K562 (cell line): ENCODE measurements around the gene ARHGAP15. TPM values are rescaled to one million over a fixed set of nuclear protein-coding genes. Genes with fewer than 3 reads are reported as not detected.

Experiments
- ATAC-seq: fragments of 200-7000 bp; cut with Tn5 transposase; 3 replicates; pipeline ENCODE4 v1.9.1; 2020; ENCODE audit warnings: moderate library complexity
- BruUV-seq: library from RNA; stranded (reverse); fragments of 400-500 nt; replicated peaks from 2 replicates; lab custom pipeline; 2021; lab: Mats Ljungman, UMichigan
- CTCF ChIA-PET: fragments of 300-600 bp; formaldehyde crosslinking; extraction: SDS; loops from one replicate; lab custom pipeline; 2021; ENCODE audit warnings: low intra/inter-chr PET ratio; lab: Yijun Ruan, JAX
- POLR2A ChIA-PET: fragments of 300-600, 350-650 bp; sonication (Branson Sonifier 250); formaldehyde crosslinking; extraction: SDS; loops from one replicate; lab custom pipeline; 2021; ENCODE audit warnings: antibody characterized with exemption, inconsistent platforms; lab: Yijun Ruan, JAX
- DNase-seq, 4 experiments: peaks; one replicate each; pipeline versions ENCODE4 v3.0.0 to v3.0.0-alpha.2; 2011 to 2018; ENCODE audit warnings: low spot score in 3 of 4, mixed read lengths in 3 of 4; ENCODE audit errors: extremely low read depth in 1 of 4
- FAIRE-seq: peaks from 2 replicates; lab custom pipeline; 2011; peaks lifted over from hg19 to GRCh38; lab: Jason Lieb, UNC
- H2AFZ ChIP-seq: 2 replicates; pipeline ENCODE4 v1.6.0; 2011; ENCODE audit warnings: low read depth, low read length, control low read depth, inconsistent platforms
- H3K27ac ChIP-seq: fragments of 200-600 bp; 3 replicates; pipeline ENCODE4 v1.8.0; 2011; ENCODE audit warnings: low read depth, mild to moderate bottlenecking, control low read depth, inconsistent platforms, low read length, moderate library complexity, mixed read lengths; ENCODE audit errors: extremely low read depth
- H3K27me3 ChIP-seq, 2 experiments: fragments of 300-600 bp in 1 of 2; 2 replicates in 1 of 2; 3 replicates in 1 of 2; pipeline versions ENCODE4 v1.6.0 to v1.8.0; 2011; ENCODE audit warnings: inconsistent platforms in 2 of 2, low read length in 2 of 2, mild to moderate bottlenecking in 1 of 2, mixed read lengths in 1 of 2, moderate library complexity in 1 of 2; ENCODE audit not compliant: control insufficient read depth in 2 of 2, insufficient read depth in 2 of 2
- H3K36me3 ChIP-seq: fragments of 300-600 bp; 3 replicates; pipeline ENCODE4 v1.8.0; 2011; ENCODE audit warnings: mild to moderate bottlenecking, low read length, inconsistent platforms; ENCODE audit not compliant: control insufficient read depth, insufficient read depth
- H3K4me1 ChIP-seq, 2 experiments: fragments of 200-600 bp in 1 of 2; replicated peaks in 1 of 2; 2 replicates in 1 of 2; 3 replicates in 1 of 2; pipeline versions ENCODE4 v1.5.1 to v1.8.0; 2011; ENCODE audit warnings: inconsistent platforms in 2 of 2, low read length in 2 of 2, mild to moderate bottlenecking in 1 of 2, mixed read lengths in 1 of 2, moderate library complexity in 1 of 2; ENCODE audit not compliant: control insufficient read depth in 2 of 2, insufficient read depth in 2 of 2
- H3K4me2 ChIP-seq: 2 replicates; pipeline ENCODE4 v1.6.1; 2011; ENCODE audit warnings: low read length, control low read depth, inconsistent platforms, mixed read lengths; ENCODE audit not compliant: insufficient read depth
- H3K4me3 ChIP-seq: fragments of 200-600 bp; sonication (generic), shearing (Covaris generic); 2 replicates; pipeline ENCODE4 v1.5.1; 2016; ENCODE audit warnings: control low read depth, inconsistent platforms
- H3K79me2 ChIP-seq: fragments of 200-600 bp; 3 replicates; pipeline ENCODE4 v1.8.0; 2011; ENCODE audit warnings: low read length, inconsistent platforms; ENCODE audit not compliant: control insufficient read depth, insufficient read depth
- H3K9ac ChIP-seq, 2 experiments: 2 replicates each; pipeline versions ENCODE4 v1.6.0 to v1.6.1; 2011; ENCODE audit warnings: low read depth in 2 of 2, low read length in 2 of 2, control low read depth in 1 of 2, inconsistent platforms in 1 of 2, mild to moderate bottlenecking in 1 of 2, mixed read lengths in 1 of 2; ENCODE audit not compliant: insufficient read depth in 1 of 2
- H3K9me1 ChIP-seq: one replicate; pipeline ENCODE4 v1.6.0; 2011; ENCODE audit warnings: inconsistent platforms, mild to moderate bottlenecking, low read length, moderate library complexity; ENCODE audit not compliant: control insufficient read depth, insufficient read depth
- H3K9me3 ChIP-seq: replicated peaks from 2 replicates; pipeline ENCODE4 v1.5.1; 2011; ENCODE audit warnings: low read depth, low read length, inconsistent platforms; ENCODE audit not compliant: control insufficient read depth, insufficient read depth
- H4K20me1 ChIP-seq: replicated peaks from 2 replicates; pipeline ENCODE4 v1.6.1; 2011; ENCODE audit warnings: low read length, inconsistent platforms, mixed read lengths; ENCODE audit not compliant: control insufficient read depth, insufficient read depth
- BHLHE40 ChIP-seq: IDR thresholded peaks from 2 replicates; pipeline ENCODE4 v1.6.1; 2011; ENCODE audit warnings: low read length, improper control_type of control experiment
- HMBOX1 ChIP-seq: sonication (generic); IDR thresholded peaks from 2 replicates; pipeline ENCODE4 v1.6.1; 2016
- KDM1A ChIP-seq, 2 experiments: fragments of 450-650 bp; IDR thresholded peaks; 2 replicates each; pipeline ENCODE4 v1.6.1; 2016; ENCODE audit warnings: mild to moderate bottlenecking in 2 of 2
- MCM7 ChIP-seq, 2 experiments: fragments of 450-650 bp; IDR thresholded peaks; 2 replicates each; pipeline ENCODE4 v1.6.1; 2016 to 2018
- MEIS2 ChIP-seq: fragments of 450-650 bp; IDR thresholded peaks from 2 replicates; pipeline ENCODE4 v1.6.1; 2014; ENCODE audit warnings: mild to moderate bottlenecking; ENCODE audit not compliant: partially characterized antibody
- MNT ChIP-seq, 2 experiments: fragments of 450-650 bp; conservative IDR thresholded peaks; 2 replicates each; pipeline ENCODE4 v1.6.1; 2017; ENCODE audit warnings: mild to moderate bottlenecking in 2 of 2, moderate library complexity in 2 of 2
- NCOR1 ChIP-seq: fragments of 450-650 bp; IDR thresholded peaks from 2 replicates; pipeline ENCODE4 v1.6.1; 2016; ENCODE audit warnings: mild to moderate bottlenecking, moderate library complexity
- NFE2 ChIP-seq: IDR thresholded peaks from 2 replicates; pipeline ENCODE4 v1.6.1; 2014; ENCODE audit warnings: antibody characterized with exemption, low read depth
- RBBP5 ChIP-seq: fragments of 200-600 bp; sonication (generic); IDR thresholded peaks from 2 replicates; pipeline ENCODE4 v1.6.1; 2012; ENCODE audit warnings: borderline replicate concordance, mild to moderate bottlenecking, low read length, control low read depth, inconsistent platforms; ENCODE audit not compliant: insufficient read depth, poor library complexity, severe bottlenecking
- RCOR1 ChIP-seq, 2 experiments: IDR thresholded peaks; 2 replicates each; pipeline ENCODE4 v1.6.1; 2012; ENCODE audit warnings: low read depth in 2 of 2, low read length in 2 of 2, borderline replicate concordance in 1 of 2, improper control_type of control experiment in 1 of 2
- TSHZ1 ChIP-seq: fragments of 250-450 bp; sonication (Bioruptor Pico); IDR thresholded peaks from 2 replicates; pipeline ENCODE4 v1.4.0; 2020; ENCODE audit warnings: mild to moderate bottlenecking, moderate library complexity
- ZBED1 ChIP-seq: IDR thresholded peaks from 2 replicates; pipeline ENCODE4 v1.6.1; 2014
- ZNF133 ChIP-seq: fragments of 250-450 bp; sonication (Bioruptor Pico); IDR thresholded peaks from 2 replicates; pipeline ENCODE4 v1.4.0; 2020; ENCODE audit warnings: mild to moderate bottlenecking
- ZNF274 ChIP-seq: IDR thresholded peaks from 2 replicates; pipeline ENCODE4 v1.6.1; 2011; ENCODE audit warnings: low read depth, mild to moderate bottlenecking, low read length, moderate library complexity, borderline replicate concordance
- WGBS: fragments of 100-300 bp; shearing (Covaris generic); methylation state at CpG from one replicate; pipeline ENCODE4 v1.1.6; 2016; ENCODE audit warnings: low coverage, mixed read lengths; ENCODE audit not compliant: insufficient coverage; ENCODE audit errors: missing lambda C conversion rate; 5-methylcytosine and 5-hydroxymethylcytosine counted together
- in situ Hi-C: fragments of 300-500 bp; cut with MboI; formaldehyde crosslinking; loops from 4 replicates; pipeline ENCODE4 v1.15.0; 2018; ENCODE audit warnings: inconsistent platforms, mixed read lengths
- intact Hi-C: fragments of 100-400 bp; cut with micrococcal nuclease; formaldehyde crosslinking; loops from 2 replicates; pipeline ENCODE4 v1.14.2; 2022
- polyA plus RNA-seq, 8 experiments: library from polyadenylated mRNA; depleted of rRNA in 4 of 8; stranded (reverse) in 5 of 8; unstranded in 3 of 8; fragments of >200 nt; fragmentation: Nextera tagmentation in 2 of 8; fragmentation: Illumina TruSeq in 1 of 8; extraction: Ambion mirVana in 2 of 8; extraction: Trizol in 1 of 8; gene quantifications; 2 replicates each; pipeline versions ENCODE4 v1.2.1 to v1.2.3, GENCODE V29; 2011 to 2014; ENCODE audit warnings: inconsistent platforms in 1 of 8, missing spikeins in 1 of 8
- total RNA-seq, 7 experiments: library from RNA; depleted of rRNA in 6 of 7; stranded (reverse); fragments of >200 nt in 6 of 7; fragmentation: Illumina TruSeq in 2 of 7; extraction: Trizol in 2 of 7; gene quantifications; 2 replicates each; pipeline versions ENCODE4 v1.2.1 to v1.2.3, GENCODE V29; 2011 to 2021; ENCODE audit warnings: low replicate concordance in 1 of 7
- TF ChIP-seq, protein P1 (sequence below), 2 experiments: fragments of 450-650 bp in 1 of 2; sonication (generic) in 1 of 2; formaldehyde crosslinking in 1 of 2; IDR thresholded peaks in 1 of 2; conservative IDR thresholded peaks in 1 of 2; 2 replicates each; pipeline versions ENCODE4 v1.6.1 to v1.8.1; 2016 to 2023; ENCODE audit warnings: mild to moderate bottlenecking in 2 of 2, moderate library complexity in 2 of 2, inconsistent platforms in 1 of 2, missing genetic modification reagents in 1 of 2

ARHGAP15 gene
- total and polyA plus RNA-seq, 9 of the 15 experiments (the other 6 are each of a cell fraction or from before 2014, with no cell fraction given), result 1.5 to 17.9 (median 7.9) TPM

DNA sequence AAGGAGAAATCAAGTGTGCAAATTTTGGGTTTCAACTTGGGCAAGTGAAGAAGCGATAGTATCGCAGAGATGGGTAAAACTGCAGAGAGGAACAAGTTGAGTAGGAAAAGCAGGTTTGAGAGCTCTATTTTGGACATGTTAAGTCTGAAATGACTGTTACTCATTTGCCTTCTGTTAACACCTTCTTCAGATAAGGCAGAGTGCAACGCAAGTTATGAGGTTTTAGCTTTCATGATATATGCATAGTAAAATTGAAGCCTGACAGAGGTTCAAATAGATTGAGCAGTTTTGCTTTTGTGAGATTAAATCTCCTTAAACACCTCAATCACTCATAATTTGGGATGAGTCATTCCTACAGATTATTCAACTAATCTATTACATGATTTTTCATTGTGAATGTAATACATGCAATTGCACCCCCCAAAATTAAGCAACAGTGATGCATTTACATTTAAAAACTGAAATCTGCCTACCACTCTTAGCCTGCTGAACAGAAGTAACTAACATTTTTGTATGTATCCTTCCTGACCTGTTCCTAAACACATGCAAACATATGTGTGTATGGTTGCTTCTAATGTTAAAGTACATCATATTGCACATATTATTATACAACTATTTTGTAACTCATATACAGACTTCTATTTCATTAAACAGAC is 575.4 kb downstream of the ARHGAP15 start:
- POLR2A ChIA-PET, result interaction anchor here (0.5 to 0.6 kb wide), 2 partner anchors 35 to 89 kb away, joined by 3 to 4 read pairs; no protein-coding TSS in a partner anchor
- no peak for ATAC-seq
- intact Hi-C loops, result no loop called here
- TF ChIP-seq BHLHE40, result no peak
- no peak for TF ChIP-seq RBBP5
- TF ChIP-seq ZNF274, result no peak
- TF ChIP-seq MEIS2, result peak; percentile 48
- no peak for TF ChIP-seq NCOR1
- TF ChIP-seq RCOR1 (IDR thresholded peaks at IDR 0.05; ENCODE audit: borderline replicate concordance in 1 of 2, low read depth in 2 of 2, low read length in 2 of 2), result 0 out of 4 replicates have a peak, but pooled peaks of 1 of the 2 experiments have one; percentile 20
- TF ChIP-seq KDM1A (IDR thresholded peaks at IDR 0.05), result 0 out of 4 replicates have a peak, but pooled peaks of 1 of the 2 experiments have one; percentile 10
- peak; percentile 57; the same call in 1 of the 2 replicates for TF ChIP-seq HMBOX1
- no peak for TF ChIP-seq ZNF133 (CRISPR knock-in tag)
- 0 out of 2 replicates have a peak, but pooled peaks have one; percentile 1 for TF ChIP-seq NFE2
- no peak for TF ChIP-seq TSHZ1 (CRISPR knock-in tag)
- TF ChIP-seq, protein P1, sequence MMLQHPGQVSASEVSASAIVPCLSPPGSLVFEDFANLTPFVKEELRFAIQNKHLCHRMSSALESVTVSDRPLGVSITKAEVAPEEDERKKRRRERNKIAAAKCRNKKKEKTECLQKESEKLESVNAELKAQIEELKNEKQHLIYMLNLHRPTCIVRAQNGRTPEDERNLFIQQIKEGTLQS (IDR thresholded peaks at IDR 0.05), result 0 out of 2 replicates have a peak, but pooled peaks have one; percentile 30
- TF ChIP-seq, protein P1 (CRISPR knock-in tag; conservative IDR thresholded peaks at IDR 0.05), result no peak
- no peak for TF ChIP-seq MNT (conservative IDR thresholded peaks at IDR 0.05)
- no peak for TF ChIP-seq ZBED1
- no peak for TF ChIP-seq MCM7 (IDR thresholded peaks at IDR 0.05)

More for the DNA sequence above, 575.4 kb downstream of the ARHGAP15 start:
- no peak for DNase-seq
- Histone ChIP-seq H3K27me3 (no peaks in the 10 kb centered on the region), H3K9ac (no peak overlapping the region), H3K4me1 (peaks cover 0 to 19% of the 10 kb centered on the region in 2 experiments; a peak in 3 of 5 replicates), H2AFZ (no peak overlapping the region), H3K9me1 (no peaks in the 10 kb centered on the region), H3K36me3 (no peaks in the 10 kb centered on the region), H3K9me3 (no peaks in the 10 kb centered on the region), H3K79me2 (no peaks in the 10 kb centered on the region), H4K20me1 (no peaks in the 10 kb centered on the region), H3K4me3 (no peak overlapping the region), H3K27ac (no peak overlapping the region), H3K4me2 (no peak overlapping the region)
- CTCF ChIA-PET, result no interaction called here
- FAIRE-seq, result no peak
- in situ Hi-C loops, result no loop called here
- BruUV-seq, result no TSS peak
- WGBS, result 40% methylated on average over 3 of the region's 3 CpGs
